ENCODE data around the gene SLC25A21.

GRCh38 chr14:36662258-36662542 lies 510.2 kb downstream of the SLC25A21 start:
- no peak for TF ChIP-seq POLR2AphosphoS5 (IDR thresholded peaks at IDR 0.05; ENCODE audit: low read depth, low read length)
- TF ChIP-seq POLR2A (IDR thresholded peaks at IDR 0.05; ENCODE audit: low read depth, low read length) = no peak
